Embryonic facial prominence (tissue), 1 donor: ENCODE measurements around the gene MTRF1L.
"Not testable (repeated sequence)": the region's sequence is repeated elsewhere in the genome, so short reads cannot be mapped to it uniquely, and the experiment has no call there.

Experiments used
- DNase-seq: peaks from one replicate; pipeline ENCODE4 v3.0.0-alpha.2; 2016; ENCODE audit errors: extremely low spot score

MTRF1L gene

DNA sequence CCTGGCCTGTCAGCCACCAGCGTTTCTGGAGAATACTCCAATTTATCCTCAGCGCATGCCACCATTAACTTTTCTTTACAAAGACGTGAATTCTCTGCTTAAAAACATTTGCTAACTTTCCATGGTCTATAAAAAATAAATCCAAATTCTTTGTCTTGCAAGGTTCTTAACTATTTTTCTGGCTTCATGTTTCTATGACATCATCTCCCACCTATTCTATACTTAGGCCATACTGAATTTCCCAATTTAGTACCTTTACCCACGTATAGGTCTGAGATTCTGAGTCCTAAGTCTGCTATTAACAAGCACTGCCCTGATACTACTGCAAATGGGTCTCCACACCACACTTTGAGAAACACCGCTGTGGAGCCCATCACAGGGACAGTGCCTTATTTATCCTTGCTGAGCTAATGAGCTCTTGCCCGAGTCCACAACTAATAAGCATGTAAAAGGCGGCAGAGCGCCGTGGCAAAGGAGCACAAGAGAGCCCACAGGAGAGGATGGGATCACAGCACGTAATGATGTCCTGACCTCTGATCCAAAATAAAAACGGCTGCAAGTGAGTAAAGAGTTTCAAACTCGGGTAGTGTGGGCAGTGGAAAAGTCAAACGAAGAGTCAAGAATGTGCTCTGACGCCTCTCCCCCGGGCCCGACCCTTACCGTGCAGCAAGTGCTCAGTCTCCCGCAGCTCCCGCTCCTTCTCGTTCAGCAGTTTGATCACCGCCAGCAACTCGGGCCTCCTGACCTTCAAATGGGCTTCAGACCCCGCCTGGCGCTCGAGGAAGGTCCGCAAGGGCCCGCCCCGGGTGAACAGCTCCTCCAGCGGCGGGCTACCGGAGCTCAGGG, 519 bp downstream of the MTRF1L start:
- no peak for DNase-seq

- not testable (repeated sequence) for DNase-seq
These were observed 1.7 kb downstream of the MTRF1L start for GRCh38 chr6:153000790-153001189.

GRCh38 chr6:153000243-153000642, 2.3 kb downstream of the MTRF1L start:
- no peak for DNase-seq

GRCh38 chr6:152999538-152999937, 3.0 kb downstream of the MTRF1L start:
- DNase-seq: not testable (repeated sequence)

DNA sequence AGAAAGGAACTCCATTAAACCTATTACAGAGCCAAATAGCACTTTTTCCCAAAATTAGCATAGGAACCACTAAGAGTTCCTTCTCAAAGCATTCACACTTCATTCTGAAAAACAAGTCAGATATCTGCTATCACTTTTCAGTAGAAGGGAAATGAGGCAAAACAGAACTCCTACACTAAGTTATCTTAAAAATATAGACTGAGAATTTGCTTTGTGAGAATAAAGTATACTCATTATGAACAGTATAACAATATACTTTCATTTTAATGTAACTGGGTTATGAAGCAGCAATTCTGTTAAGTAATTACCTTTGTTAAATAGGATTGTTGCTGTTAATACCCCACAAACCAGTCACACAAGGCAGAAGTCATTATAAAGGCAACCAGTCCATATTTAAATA, 8.7 kb downstream of the MTRF1L start:
- no peak for DNase-seq

- no peak for DNase-seq
These were observed 9.1 kb downstream of the MTRF1L start for GRCh38 chr6:152993431-152993830.

DNA sequence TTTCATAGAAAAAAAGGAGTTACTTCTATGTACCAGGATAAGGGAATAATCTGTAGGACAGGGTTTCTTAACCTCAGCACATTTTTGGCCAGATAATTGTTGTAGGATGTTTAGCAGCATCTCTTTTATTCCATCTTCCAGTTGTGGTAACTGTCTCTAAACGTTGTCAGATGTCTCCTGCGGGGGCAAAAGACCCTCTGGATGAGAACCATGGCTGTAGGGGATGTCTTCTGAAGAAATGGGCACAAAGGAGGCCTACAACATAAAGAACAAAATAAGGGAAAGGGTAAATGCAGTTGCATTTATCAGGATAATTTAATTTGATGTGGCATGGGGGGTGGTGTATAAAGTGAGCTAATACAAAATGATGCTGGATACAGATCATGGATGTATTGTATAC, 15.5 kb downstream of the MTRF1L start:
- no peak for DNase-seq

GRCh38 chr6:152985300-152985699, 17.2 kb downstream of the MTRF1L start:
- DNase-seq: not testable (repeated sequence)

DNA sequence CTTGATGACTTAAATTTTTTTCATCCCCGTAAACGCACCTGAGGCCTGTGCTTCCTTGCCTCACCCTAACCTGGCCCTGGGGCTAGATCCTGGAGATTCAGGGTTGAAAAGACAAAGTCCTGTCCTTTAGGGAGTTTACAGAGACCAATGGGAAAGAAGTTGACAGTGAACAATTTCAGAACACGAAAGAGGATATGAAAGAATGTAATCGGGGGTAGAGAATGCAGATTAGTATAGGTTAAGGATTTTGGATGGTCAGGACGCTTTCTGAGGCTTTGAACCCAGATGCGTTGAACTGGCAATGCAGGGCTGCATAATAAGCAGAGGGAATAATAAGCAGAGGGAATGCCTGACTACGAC, 18.0 kb downstream of the MTRF1L start:
- DNase-seq: no peak

- DNase-seq: peak; percentile 48
These were observed 18.6 kb downstream of the MTRF1L start for GRCh38 chr6:152983637-152984512.

GRCh38 chr6:152982904-152983636, 19.4 kb downstream of the MTRF1L start, which contains the start of gene FBXO5:
TSS of gene FBXO5 (minus strand) at chr6:152983041. CDS start at chr6:152982959, 82 bp downstream.
- DNase-seq: peak; percentile 95

- DNase-seq: peak; percentile 60
These were observed 20.3 kb downstream of the MTRF1L start for GRCh38 chr6:152981989-152982903.

GRCh38 chr6:152981219-152981618, 21.3 kb downstream of the MTRF1L start:
- DNase-seq: no peak

DNA sequence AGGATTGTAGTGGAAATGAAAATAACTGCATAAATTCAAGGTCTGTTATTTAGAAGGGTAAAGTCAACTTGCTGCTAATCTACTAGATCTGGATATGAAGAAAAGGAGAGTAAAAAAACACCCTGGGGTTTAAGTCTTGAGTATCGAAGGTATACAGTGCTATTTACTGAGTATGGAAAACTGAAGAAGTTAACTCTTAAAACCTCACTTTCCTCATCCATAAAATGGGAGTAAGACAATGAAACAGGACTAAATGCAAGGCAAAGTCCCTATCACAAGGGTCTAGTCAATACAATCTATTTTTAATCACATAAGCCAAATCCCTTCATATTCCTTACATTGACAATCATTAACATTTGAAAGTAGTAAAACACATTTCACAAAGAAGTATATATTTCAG, 21.9 kb downstream of the MTRF1L start:
- DNase-seq: no peak

DNA sequence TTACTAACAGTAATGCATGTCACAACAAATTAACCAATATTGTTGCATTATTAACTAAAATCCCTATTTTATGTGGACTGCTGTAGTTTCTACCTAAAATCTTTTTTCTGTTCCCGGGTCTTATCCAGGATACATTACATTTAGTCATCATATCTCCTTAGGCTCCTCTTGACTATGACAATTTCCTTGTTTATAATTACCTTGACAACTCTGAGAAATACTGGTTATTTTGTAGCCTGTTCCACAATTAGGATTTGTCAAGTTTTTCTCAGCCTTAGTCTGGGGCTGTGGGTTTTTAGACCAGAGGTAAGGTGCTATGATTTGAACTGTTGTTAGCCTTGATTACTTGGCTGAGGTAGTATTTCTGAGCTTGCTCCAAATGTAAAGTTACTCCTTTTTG, 23.4 kb downstream of the MTRF1L start:
- DNase-seq: no peak

DNA sequence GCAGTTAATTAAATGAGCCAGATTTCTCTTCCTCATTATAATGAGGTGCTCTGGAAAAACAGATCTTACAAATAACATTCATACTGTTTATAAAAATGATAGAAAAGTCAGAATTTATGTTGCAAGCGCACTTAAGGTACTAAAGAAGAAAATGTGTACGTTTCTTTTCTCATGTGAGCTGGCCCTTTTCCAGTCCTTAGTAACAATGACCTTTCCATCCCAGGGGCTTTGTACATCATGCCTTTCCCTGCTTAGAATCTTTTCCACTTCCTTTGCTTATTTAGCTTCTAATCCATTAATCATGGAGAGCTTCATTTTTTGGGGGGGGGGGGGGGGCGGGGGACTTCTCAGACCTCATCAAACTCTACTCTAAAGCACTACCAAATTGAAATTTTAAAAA, 24.5 kb downstream of the MTRF1L start:
- no peak for DNase-seq

DNA sequence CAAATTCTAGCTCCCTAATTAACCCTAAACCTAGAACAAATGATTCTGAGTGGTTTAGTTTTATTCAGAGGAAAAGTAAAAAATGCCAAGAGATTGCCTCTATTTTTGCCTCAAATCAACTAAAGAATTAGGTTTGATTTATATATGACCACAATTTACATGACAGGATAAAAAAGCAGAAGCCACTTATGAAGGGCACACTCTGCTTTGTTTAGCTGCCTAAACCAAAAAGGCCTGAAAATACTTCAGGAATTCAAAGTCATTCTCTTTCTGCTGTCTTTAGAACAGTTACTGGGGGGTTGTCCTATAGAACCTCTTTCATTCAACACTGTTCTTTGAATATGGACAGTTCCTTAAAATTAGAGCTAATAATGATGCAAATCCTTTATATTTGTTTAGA, 25.0 kb downstream of the MTRF1L start:
- no peak for DNase-seq

DNA sequence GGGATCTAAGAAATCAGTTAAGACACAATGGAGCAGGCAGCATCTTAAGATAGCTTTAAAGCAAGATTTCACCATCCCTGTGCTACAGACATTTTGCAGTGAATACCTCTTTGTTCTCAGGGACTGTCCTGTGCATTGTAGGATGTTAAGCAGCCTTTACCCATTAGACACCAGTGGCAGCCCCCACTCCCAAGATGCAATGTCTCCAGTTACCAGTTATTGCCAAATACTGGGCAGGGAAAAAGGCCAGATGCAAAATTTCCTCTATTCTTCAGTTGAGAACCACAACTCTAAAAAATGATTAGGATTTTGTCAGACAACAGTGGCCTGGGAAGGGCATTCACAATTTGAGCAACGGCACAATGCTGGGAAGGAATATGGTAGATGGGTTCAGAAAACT, 25.8 kb downstream of the MTRF1L start:
- no peak for DNase-seq

DNA sequence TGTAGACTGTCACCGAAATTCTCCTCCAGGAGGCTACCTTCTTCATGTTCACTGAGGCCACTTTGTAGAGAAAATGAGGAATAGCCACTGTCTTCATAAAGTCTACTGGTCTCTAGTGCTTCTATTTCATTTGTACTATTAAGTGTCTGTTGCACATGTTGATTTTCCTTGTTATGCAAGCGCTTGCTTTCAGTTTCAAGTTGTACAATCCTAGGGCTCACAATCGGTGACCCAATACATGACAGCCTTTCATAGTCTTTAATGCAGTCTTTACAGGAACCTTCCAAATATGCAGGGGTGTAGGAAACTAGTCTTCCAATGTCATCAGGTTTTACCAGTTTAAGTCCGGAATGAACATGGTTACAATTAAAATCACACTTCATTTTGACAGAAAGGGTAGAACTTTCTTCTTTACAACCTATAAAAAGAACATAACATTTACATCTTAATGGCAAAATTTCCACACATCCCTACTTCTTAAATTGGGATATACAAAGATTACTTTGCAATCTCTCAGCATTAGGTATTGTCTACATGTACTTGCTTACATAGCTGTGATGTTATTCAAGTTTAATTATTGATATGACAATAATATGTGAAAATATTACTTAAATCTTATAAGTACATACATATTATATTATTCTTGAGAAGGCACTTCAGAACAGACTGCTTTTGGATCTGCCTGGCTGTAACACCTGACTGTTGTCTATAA, 27.1 kb downstream of the MTRF1L start:
- no peak for DNase-seq

DNA sequence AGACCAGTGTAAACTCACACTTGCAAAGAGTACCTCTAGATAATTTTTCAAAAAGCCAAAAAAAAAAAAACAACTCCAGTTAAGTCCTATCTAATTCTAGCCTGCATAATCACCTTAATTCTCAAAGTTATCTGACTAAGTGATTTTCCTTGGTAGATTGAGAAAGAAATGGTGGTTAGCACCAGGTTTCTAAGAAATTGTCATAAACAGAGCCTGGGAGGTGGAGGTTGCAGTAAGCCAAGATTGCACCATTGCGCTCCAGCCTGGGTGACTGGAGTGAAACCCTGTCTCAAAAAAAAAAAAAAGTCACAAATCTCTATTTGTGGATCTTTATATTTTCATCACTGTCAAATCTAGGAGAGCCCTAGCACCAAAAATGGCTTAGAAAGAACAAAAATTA, 28.6 kb downstream of the MTRF1L start:
- DNase-seq: no peak
